OCI-LY7 (cell line): ENCODE data around the gene ITSN1. TPM values are rescaled to one million over a fixed set of nuclear protein-coding genes. Genes with fewer than 3 reads are reported as not detected.

ENCODE experiments used
- BruUV-seq: library from RNA; stranded (reverse); fragments of 400-500 nt; replicated peaks from 2 replicates; lab custom pipeline; 2021; lab: Mats Ljungman, UMichigan
- CTCF ChIA-PET: fragments of 300-600 bp; sonication (Branson Sonifier 250); formaldehyde crosslinking; loops from one replicate; lab custom pipeline; 2022; ENCODE audit warnings: antibody characterized with exemption; ENCODE audit not compliant: unreplicated experiment; lab: Charles Lee
- POLR2A ChIA-PET: fragments of 300-600 bp; sonication (Branson Sonifier 250); formaldehyde crosslinking; loops from one replicate; lab custom pipeline; 2022; ENCODE audit warnings: antibody characterized with exemption; lab: Charles Lee
- DNase-seq: peaks from one replicate; pipeline ENCODE4 v3.0.0-alpha.2; 2015; ENCODE audit warnings: low spot score
- H2AFZ ChIP-seq: fragments of 200-600 bp; sonication (generic), shearing (Covaris generic); 2 replicates; pipeline ENCODE4 v1.6.1; 2014; ENCODE audit warnings: mild to moderate bottlenecking, antibody characterized with exemption, low read length, moderate library complexity
- H3K27ac ChIP-seq: fragments of 200-600 bp; sonication (generic); 2 replicates; pipeline ENCODE4 v1.5.1; 2014; ENCODE audit warnings: mixed run types, low read depth, mild to moderate bottlenecking, moderate library complexity, low read length, inconsistent platforms; ENCODE audit not compliant: poor library complexity, severe bottlenecking
- H3K36me3 ChIP-seq: fragments of 200-600 bp; sonication (generic); 2 replicates; pipeline ENCODE4 v1.6.1; 2014; ENCODE audit warnings: mild to moderate bottlenecking, antibody characterized with exemption, low read length, moderate library complexity, mixed read lengths; ENCODE audit not compliant: insufficient read depth
- H3K4me1 ChIP-seq: fragments of 200-600 bp; sonication (generic); 2 replicates; pipeline ENCODE4 v1.5.1; 2014; ENCODE audit warnings: mild to moderate bottlenecking, low read length; ENCODE audit not compliant: insufficient read depth, poor library complexity, severe bottlenecking
- H3K4me2 ChIP-seq: fragments of 200-600 bp; sonication (generic); 2 replicates; pipeline ENCODE4 v1.6.1; 2014; ENCODE audit warnings: mild to moderate bottlenecking, low read length
- H3K4me3 ChIP-seq: fragments of 200-600 bp; sonication (generic); 2 replicates; pipeline ENCODE4 v1.5.1; 2014; ENCODE audit warnings: mild to moderate bottlenecking, low read depth, low read length; ENCODE audit not compliant: poor library complexity, severe bottlenecking
- H3K79me2 ChIP-seq: fragments of 200-600 bp; sonication (generic); 2 replicates; pipeline ENCODE4 v1.6.1; 2016; ENCODE audit warnings: low read depth, mild to moderate bottlenecking, low read length, moderate library complexity, mixed read lengths; ENCODE audit not compliant: insufficient read depth
- H3K9me2 ChIP-seq: fragments of 200-600 bp; sonication (generic); 2 replicates; pipeline ENCODE4 v1.6.1; 2016; ENCODE audit warnings: mild to moderate bottlenecking, low read length, mixed read lengths; ENCODE audit not compliant: insufficient read depth
- H3K9me3 ChIP-seq: fragments of 200-600 bp; sonication (generic); 2 replicates; pipeline ENCODE4 v1.6.1; 2014; ENCODE audit warnings: mild to moderate bottlenecking, mixed run types, low read length, mixed read lengths
- H4K20me1 ChIP-seq: fragments of 200-600 bp; sonication (generic); 2 replicates; pipeline ENCODE4 v1.6.1; 2014; ENCODE audit warnings: mild to moderate bottlenecking, antibody characterized with exemption, low read length, moderate library complexity, mixed read lengths; ENCODE audit not compliant: insufficient read depth
- CTCF ChIP-seq: fragments of 200-600 bp; sonication (generic); conservative IDR thresholded peaks from 2 replicates; pipeline ENCODE4 v1.5.1; 2014; ENCODE audit warnings: mild to moderate bottlenecking, antibody characterized with exemption, low read length, moderate library complexity, mixed read lengths
- EZH2phosphoT487 ChIP-seq: fragments of 200-600 bp; sonication (generic); IDR thresholded peaks from 2 replicates; pipeline ENCODE4 v1.6.1; 2018; ENCODE audit warnings: low read depth, borderline replicate concordance, mild to moderate bottlenecking, mixed run types, antibody characterized with exemption, low read length, moderate library complexity, mixed read lengths
- intact Hi-C: fragments of 100-400 bp; cut with micrococcal nuclease; formaldehyde crosslinking; loops from one replicate; pipeline ENCODE4 v1.10.0; 2022; ENCODE audit not compliant: unreplicated experiment
- total RNA-seq, 2 experiments: library from RNA; depleted of rRNA in 1 of 2; stranded (reverse); fragments of >200 nt in 1 of 2; shearing (Covaris generic) in 1 of 2; gene quantifications; 2 replicates each; pipeline ENCODE4 v1.2.3, GENCODE V29; 2014 to 2022

Gene ITSN1
- total RNA-seq, 2 experiments from 2014 or later: 0.60 to 5.9 TPM

GRCh38 chr21:33917421-33917820 lies 275.1 kb downstream of the ITSN1 start:
- H4K20me1 ChIP-seq: no peaks in the 10 kb centered on the region
- H3K79me2 ChIP-seq: peaks cover 31% of the 10 kb centered on the region
- H3K4me2 ChIP-seq: no peak overlapping the region
- intact Hi-C loops: no loop called here
- POLR2A ChIA-PET: interaction anchor here (1.0 kb wide), 1 partner anchor 432 kb away, joined by 3 read pairs; no protein-coding TSS in a partner anchor
- peaks cover 21% of the 10 kb centered on the region for H3K36me3 ChIP-seq
- BruUV-seq: no TSS peak
- H3K9me2 ChIP-seq: no peaks in the 10 kb centered on the region
- no peaks in the 10 kb centered on the region for H3K9me3 ChIP-seq
- peak overlapping the region; percentile 97; the same call in 1 of the 2 replicates for H2AFZ ChIP-seq
- DNase-seq: no peak
- H3K4me1 ChIP-seq: peaks cover 20% of the 10 kb centered on the region
- no peak overlapping the region for H3K27ac ChIP-seq
- CTCF ChIA-PET: no interaction called here
- TF ChIP-seq CTCF (no peak), EZH2phosphoT487 (no peak)
- H3K4me3 ChIP-seq: no peak overlapping the region

- H4K20me1 ChIP-seq: no peaks in the 10 kb centered on the region
- H3K27ac ChIP-seq: no peak overlapping the region
- ChIA-PET POLR2A (interaction anchor here (0.6 to 1.5 kb wide), 7 partner anchors 9 to 709 kb away, joined by 3 to 7 read pairs (median 4); no protein-coding TSS in a partner anchor), CTCF (interaction anchor here (0.7 to 1.5 kb wide), 11 partner anchors 9 to 436 kb away, joined by 3 to 11 read pairs (median 3); no protein-coding TSS in a partner anchor)
- no peaks in the 10 kb centered on the region for H3K36me3 ChIP-seq
- H3K4me3 ChIP-seq: no peak overlapping the region
- no peaks in the 10 kb centered on the region for H3K79me2 ChIP-seq
- peak overlapping the region; percentile 40; the same call in 1 of the 2 replicates for H3K4me2 ChIP-seq
- DNase-seq: peak; percentile 91
- H3K9me3 ChIP-seq: no peaks in the 10 kb centered on the region
- intact Hi-C loops: loop anchor here (2.0 to 5.0 kb wide), 4 partner anchors 97 to 427 kb away; partner anchors contain the start of genes MRPS6 and SLC5A3
- no peaks in the 10 kb centered on the region for H3K9me2 ChIP-seq
- peak overlapping the region; percentile 73; the same call in 1 of the 2 replicates for H2AFZ ChIP-seq
- TF ChIP-seq CTCF (peak; percentile 97), EZH2phosphoT487 (no peak)
- H3K4me1 ChIP-seq: peaks cover 15% of the 10 kb centered on the region
- BruUV-seq: no TSS peak
Observed at GRCh38 chr21:33924079-33924765, 281.9 kb downstream of the ITSN1 start.
